ENCODE results near the gene ASB8. TPM values are rescaled to one million over a fixed set of nuclear protein-coding genes. Genes with fewer than 3 reads are reported as not detected.
A peak's percentile ranks its signal among the peaks of the same experiment; 100 is the strongest.

The ASB8 gene
- total RNA-seq, 2 donors from 2014 or later: 37.0 to 39.5 TPM

- intact Hi-C loops (cut with DNase I): no loop called here
- no peaks in the 10 kb centered on the region for H3K4me1 ChIP-seq
- no peaks in the 10 kb centered on the region for H3K9me3 ChIP-seq
- TF ChIP-seq CTCF (IDR thresholded peaks at IDR 0.05): no peak
- H3K27ac ChIP-seq: no peak overlapping the region
- H3K9ac ChIP-seq (ENCODE audit: low read depth in 2 of 2, low read length in 2 of 2): no peak overlapping the region
- H3K27me3 ChIP-seq: no peaks in the 10 kb centered on the region
- H3K4me3 ChIP-seq: no peak overlapping the region
- no peaks in the 10 kb centered on the region for H3K36me3 ChIP-seq
- DNase-seq: no peak
These were observed 19.1 kb upstream of the ASB8 start for GRCh38 chr12:48176417-48176751.

GRCh38 chr12:48175613-48176416 is 18.5 kb upstream of the ASB8 start:
- no peak overlapping the region for H3K4me3 ChIP-seq
- no peak for TF ChIP-seq CTCF (IDR thresholded peaks at IDR 0.05)
- H3K27me3 ChIP-seq: no peaks in the 10 kb centered on the region
- no peak overlapping the region for H3K27ac ChIP-seq
- no peaks in the 10 kb centered on the region for H3K9me3 ChIP-seq
- H3K9ac ChIP-seq (ENCODE audit: low read depth in 2 of 2, low read length in 2 of 2): no peak overlapping the region
- H3K36me3 ChIP-seq: no peaks in the 10 kb centered on the region
- DNase-seq: no peak
- H3K4me1 ChIP-seq: no peaks in the 10 kb centered on the region
- intact Hi-C loops (cut with DNase I): no loop called here

- TF ChIP-seq CTCF (IDR thresholded peaks at IDR 0.05): no peak
- intact Hi-C loops (cut with DNase I): loop anchor here (5.0 to 10.0 kb wide), 3 partner anchors 87 to 214 kb away; no protein-coding TSS in a partner anchor
- no peak overlapping the region for H3K4me3 ChIP-seq
- no peak for DNase-seq
- no peaks in the 10 kb centered on the region for H3K36me3 ChIP-seq
- H3K4me1 ChIP-seq: no peaks in the 10 kb centered on the region
- H3K27me3 ChIP-seq: no peaks in the 10 kb centered on the region
- H3K9me3 ChIP-seq: no peaks in the 10 kb centered on the region
- no peak overlapping the region for H3K27ac ChIP-seq
- no peak overlapping the region for H3K9ac ChIP-seq (ENCODE audit: low read depth in 2 of 2, low read length in 2 of 2)
These were observed 11.7 kb upstream of the ASB8 start for GRCh38 chr12:48169011-48169410.

GRCh38 chr12:48165089-48165981 is 8.0 kb upstream of the ASB8 start:
- DNase-seq: peak; percentile 58
- H3K4me3 ChIP-seq: no peak overlapping the region
- H3K4me1 ChIP-seq: no peaks in the 10 kb centered on the region
- H3K9ac ChIP-seq (ENCODE audit: low read depth in 2 of 2, low read length in 2 of 2): no peak overlapping the region
- H3K36me3 ChIP-seq: no peaks in the 10 kb centered on the region
- H3K27me3 ChIP-seq: no peaks in the 10 kb centered on the region
- intact Hi-C loops (cut with DNase I): loop anchor here (5.0 to 10.0 kb wide), 3 partner anchors 83 to 211 kb away; no protein-coding TSS in a partner anchor
- H3K9me3 ChIP-seq: no peaks in the 10 kb centered on the region
- peak; percentile 91 for TF ChIP-seq CTCF (IDR thresholded peaks at IDR 0.05)
- H3K27ac ChIP-seq: no peak overlapping the region

- no peaks in the 10 kb centered on the region for H3K36me3 ChIP-seq
- no peaks in the 10 kb centered on the region for H3K4me1 ChIP-seq
- TF ChIP-seq CTCF (IDR thresholded peaks at IDR 0.05): no peak
- no peak overlapping the region for H3K9ac ChIP-seq (ENCODE audit: low read depth in 2 of 2, low read length in 2 of 2)
- intact Hi-C loops (cut with DNase I): loop anchor here (10.0 kb wide), 2 partner anchors 180 to 210 kb away; no protein-coding TSS in a partner anchor
- no peak overlapping the region for H3K27ac ChIP-seq
- no peaks in the 10 kb centered on the region for H3K9me3 ChIP-seq
- DNase-seq: no peak
- no peaks in the 10 kb centered on the region for H3K27me3 ChIP-seq
- H3K4me3 ChIP-seq: no peak overlapping the region
These were observed 7.1 kb upstream of the ASB8 start for GRCh38 chr12:48164451-48164850.

Measured in colonic mucosa (tissue), 4 donors.